HT1080 (cell line): ENCODE data around the gene ST6GALNAC5. TPM values are rescaled to one million over a fixed set of nuclear protein-coding genes. Genes with fewer than 3 reads are reported as not detected.

Experiments used
- DNase-seq: peaks from one replicate; pipeline ENCODE4 v3.0.0-alpha.2; 2015; ENCODE audit warnings: low read depth
- total RNA-seq: library from RNA; depleted of rRNA; stranded (reverse); fragments of >200 nt; shearing (Covaris generic); gene quantifications from 2 replicates; pipeline ENCODE4 v1.2.3, GENCODE V29; 2014

ST6GALNAC5 gene
- total RNA-seq, 1 experiment from 2014 or later = 6.7 TPM

DNA sequence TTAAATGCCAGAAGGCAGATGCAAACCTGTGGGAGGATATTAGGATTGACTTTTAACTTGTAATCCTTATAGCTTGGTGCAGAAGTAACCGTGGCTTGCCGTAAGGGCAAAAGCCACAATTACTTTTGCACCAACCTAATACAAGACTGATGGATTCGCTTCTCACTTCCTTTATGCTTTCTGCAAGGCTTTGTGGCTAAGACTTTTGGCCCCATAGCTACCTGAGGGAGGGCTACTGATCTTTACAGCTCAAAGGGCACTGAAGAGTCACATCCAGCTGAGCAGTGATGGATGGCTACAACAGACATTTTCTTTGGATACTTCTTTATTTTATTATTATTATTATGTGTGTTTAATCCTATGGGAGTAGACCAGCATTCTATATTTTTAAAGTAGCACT, 140.4 kb downstream of the ST6GALNAC5 start:
- no peak for DNase-seq

DNA sequence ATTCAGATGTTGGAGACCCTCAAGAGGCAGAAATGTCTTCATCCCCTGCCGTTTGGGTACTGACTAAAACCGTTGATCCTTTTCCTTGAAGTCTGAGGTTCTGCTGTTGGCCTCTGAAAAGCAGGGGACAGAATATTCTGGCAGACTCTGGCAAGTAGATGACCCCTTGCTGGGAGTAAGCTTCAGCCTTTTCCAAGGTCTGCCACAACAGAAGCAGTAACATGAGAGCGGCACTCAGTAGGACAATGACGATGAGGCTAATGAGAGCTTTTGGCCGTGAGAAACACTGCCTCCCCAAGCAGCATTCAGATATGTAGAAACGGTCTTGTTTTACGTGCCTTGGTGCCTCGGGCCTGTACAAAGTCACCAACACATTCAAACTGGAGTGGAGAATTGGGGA, 143.7 kb downstream of the ST6GALNAC5 start:
- no peak for DNase-seq

DNA sequence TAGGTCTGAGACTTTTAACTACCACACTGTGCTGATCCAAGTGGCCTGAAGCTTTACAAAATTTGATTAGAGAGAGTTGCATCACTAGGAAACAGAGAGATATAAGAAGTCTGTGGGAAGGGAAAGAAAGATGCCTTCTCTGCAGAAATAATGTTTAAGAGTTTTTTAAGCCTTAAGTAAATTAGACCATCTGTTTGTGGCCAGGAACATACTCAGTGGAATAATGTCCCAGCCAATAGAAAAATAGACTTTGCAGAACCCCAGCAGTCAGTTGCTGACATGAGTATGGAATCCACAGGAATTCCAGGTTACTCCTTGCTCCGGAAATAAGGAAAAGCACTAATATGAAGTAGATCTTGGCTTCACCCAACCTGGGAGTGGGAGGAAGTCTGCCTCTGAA, 144.8 kb downstream of the ST6GALNAC5 start:
- no peak for DNase-seq

DNA sequence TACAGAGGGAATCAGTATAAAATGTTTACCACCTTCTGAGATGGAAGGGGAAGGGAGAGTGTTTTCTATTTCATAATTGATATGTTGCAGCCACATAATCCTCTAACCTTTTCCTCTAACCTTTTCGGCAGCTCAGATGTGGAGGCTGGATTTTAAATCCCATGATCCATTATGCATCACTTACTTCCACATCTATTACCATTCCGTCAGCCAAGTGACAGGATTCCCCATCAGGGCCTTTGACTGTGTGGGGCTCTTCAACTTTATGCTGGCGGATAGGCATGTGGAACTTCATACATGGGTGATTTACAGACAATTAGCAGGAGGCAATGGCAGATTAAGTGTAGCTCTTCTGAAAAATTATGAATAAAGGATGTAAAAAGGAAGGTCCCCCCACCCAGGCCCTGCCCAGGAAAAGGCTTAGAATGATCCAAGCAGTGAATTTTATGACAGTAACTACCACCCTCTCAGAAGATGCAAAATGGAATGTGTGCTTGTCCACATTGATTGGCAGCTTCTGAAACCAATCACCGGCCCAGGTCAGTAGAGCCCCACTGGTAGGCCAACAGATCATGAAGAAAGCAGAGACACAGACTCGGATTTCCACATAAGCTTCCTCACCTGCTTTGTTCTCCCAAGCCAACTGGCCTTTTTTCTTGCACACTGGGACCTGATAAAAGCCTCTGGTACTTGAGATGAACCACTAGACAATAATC, 147.0 kb downstream of the ST6GALNAC5 start:
- no peak for DNase-seq

DNA sequence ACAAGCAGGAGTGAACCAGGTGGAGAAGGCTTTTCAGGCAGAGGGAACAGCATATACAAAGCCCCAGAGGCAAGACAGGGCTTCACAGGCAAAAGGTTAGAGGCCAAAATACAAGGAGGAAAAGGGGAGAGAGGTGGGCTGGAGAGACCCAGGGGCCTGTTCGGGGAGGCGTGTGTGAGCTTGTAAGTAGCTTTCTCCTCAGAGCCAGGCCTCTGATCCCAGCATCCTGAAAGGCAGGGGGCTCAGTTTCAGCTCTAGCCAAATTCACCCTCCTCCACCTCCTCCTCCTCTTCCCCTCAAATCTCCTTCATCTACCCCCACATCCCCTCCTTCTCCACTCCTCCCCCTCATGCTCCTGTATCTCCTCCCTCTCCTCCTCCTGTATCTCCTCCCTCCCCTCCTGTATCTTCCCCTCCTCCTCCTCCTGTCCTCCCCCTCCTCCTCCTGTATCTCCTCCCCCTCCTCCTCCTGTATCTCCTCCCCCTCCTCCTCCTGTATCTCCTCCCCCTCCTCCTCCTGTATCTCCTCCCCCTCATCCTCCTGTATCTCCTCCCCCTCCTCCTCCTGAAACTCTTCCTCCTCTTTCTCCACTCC, 148.6 kb downstream of the ST6GALNAC5 start:
- no peak for DNase-seq

DNA sequence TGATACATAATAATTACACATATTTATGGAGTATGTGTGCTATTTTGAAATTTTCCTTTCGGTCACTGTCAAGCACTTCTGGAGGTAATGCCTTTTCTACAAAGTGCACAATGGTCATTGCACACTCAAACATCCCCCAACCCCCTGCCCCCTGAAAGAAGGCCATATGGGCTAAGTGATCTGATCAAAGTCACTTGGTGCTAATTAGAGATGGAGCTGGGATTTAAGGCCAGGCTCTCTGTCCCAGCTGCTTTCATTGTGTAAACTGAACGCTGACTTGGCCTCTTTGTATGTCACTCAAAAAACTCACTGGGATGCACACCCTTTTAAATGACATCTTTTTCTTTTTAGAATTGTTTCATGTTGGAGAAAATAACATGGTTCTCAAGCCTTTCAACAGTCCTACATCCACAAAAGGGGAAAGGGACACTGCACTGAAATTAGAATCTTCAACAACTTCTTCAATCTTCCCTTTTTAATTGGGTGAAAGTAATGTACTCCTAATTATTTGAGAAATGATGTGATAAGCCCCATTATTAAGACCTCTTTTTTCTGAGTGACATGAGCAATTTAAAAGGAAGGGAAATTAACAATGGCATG, 149.2 kb downstream of the ST6GALNAC5 start:
- DNase-seq = no peak

DNA sequence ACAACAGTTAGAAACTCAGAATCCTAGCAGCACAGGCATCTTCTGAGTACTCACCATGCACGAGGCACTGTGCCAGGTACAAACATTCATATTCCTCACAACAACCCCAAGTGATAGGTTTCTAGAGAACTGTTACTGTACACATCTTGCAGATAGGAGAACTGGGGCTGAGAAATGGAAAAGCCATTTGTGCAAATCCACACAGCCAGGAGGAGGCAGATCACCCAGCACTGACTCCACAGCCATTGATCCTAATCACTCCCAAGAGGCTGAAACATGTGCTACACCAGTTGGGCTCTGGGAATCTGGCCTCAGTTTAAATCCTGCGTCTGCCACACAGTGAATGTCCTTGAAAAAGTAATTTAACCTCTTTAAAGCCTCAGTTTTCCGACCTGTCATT, 151.0 kb downstream of the ST6GALNAC5 start:
- no peak for DNase-seq

DNA sequence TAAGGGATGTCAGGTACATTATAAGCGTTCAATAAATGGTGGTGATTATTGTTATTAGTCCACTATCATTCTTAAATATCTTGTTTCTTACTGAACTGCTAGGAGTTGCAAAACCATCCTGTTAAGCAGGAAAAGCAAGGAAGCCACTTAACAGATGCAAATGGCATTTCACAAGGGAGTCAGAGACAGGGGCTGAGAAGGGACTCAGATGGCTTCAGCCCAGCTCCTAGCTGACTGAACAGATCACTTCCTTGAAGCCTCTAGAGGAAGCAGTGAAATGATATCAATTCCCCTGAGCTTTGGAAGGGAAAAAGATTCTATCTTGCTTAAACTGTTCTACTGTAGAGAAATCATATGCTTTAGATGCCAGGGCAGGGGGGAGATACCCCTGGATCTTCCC, 151.5 kb downstream of the ST6GALNAC5 start:
- DNase-seq = no peak

DNA sequence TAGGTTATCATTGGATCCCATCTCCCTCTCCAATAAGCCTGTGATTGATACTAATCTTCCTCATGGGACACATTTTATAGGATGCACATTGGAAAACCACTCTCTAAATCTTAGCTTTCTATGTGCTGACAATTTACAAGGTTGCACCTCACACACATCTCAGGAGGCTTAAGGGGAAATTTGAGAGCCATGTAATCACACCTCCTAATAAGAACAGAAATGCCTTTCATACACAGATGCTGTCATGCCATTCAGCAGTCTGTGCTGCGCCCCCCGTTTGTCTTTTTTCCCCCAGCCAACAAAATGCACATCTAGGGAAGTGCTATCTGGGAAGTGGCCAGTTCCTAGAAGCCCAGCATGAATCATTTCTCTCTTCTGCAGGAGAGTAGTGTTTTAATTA, 154.5 kb downstream of the ST6GALNAC5 start:
- DNase-seq = no peak

DNA sequence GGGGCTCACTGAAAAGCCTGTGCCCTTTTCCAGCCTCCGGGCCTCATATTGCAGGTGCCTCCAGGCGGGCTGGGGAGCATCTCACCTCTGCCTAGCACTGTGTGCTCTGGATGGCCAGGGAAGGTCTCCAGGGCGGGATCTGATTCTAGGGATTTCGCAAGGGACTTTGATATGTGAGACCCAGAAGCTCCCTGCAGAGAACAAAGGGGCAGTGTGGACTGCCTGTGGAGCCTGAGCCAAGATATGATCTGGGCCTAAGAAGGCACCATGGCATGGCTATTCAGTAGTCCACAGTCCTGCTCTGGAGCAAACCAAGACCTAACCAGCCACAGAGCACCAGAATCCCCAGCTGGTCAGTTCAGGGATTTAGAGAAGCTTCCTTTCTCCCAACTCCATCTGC, 157.2 kb downstream of the ST6GALNAC5 start:
- peak; percentile 11 for DNase-seq

DNA sequence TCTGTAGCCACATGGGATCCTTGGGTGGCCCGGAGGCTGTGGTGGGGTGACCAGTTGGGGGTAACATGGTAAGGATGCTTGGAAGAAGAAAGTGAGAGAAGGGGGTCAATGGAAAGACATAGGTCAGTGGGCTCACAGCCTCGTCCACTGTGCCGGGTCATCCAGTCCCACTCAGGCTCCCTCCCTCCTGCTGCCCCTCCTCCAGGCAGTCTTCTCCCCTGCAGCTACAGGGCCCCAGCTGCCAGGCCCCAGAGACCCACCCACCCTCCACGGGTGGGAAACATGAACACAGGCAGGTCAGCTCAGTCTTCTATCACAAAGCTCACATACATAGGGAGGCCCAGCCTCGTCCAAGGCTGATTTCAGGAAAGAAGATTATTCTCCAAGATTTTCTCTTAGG, 158.3 kb downstream of the ST6GALNAC5 start:
- no peak for DNase-seq

DNA sequence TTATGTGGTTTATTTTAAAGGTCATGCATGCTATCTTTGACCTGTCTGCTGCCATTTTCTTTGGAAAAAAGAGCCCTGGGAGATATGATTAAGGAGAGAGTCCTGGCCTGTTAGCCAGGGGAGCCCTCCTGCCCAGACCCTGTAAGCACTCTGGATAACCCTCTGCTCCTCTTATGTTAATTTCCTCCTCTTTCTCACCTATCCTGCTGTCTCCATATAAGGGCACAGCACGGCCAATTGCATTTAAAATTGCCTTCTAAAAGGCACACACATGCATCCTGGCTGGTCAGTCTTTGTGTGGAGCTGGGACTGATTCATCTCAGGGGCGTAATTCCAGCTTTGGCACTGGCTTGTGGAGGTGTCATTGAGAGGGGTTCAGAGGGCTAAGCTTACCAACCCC, 158.9 kb downstream of the ST6GALNAC5 start:
- no peak for DNase-seq

DNA sequence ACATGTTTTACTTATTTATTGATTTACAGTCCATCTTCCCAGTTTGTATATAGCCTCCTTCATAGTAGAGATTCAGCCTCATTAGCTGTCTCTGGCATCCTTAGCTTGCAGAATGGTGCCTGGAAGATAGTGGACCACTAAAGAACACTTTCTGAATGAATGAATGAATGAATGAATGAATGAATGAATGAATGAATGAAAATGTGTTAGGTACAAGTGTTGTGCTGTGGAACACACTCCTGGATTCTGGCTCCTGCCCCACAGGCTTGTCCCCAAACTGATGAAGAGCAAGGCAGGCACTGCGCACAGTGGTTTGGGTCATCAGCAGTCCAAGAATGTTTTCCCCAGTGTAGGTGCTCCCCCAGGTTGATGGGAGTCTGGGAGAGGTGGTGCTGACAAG, 159.4 kb downstream of the ST6GALNAC5 start:
- no peak for DNase-seq

DNA sequence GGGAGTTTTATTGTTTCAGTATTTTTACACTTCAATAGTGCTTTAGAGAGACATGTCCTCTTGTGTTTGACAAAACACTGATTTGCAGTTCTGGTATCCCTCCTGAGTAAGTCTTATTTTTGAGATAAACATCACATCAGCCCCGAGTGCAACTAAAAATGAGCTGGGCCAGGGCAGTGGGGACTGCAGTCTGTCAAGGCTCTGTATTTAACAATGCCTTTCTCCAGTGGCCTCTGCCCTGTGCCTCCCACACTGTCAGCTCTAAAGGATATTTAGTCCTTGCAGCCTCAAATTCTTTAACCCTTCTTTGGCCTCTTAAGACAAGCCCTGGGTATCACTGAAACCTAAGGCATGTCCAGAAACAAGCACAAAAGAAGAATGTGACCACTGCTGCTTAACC, 160.6 kb downstream of the ST6GALNAC5 start:
- DNase-seq = no peak

DNA sequence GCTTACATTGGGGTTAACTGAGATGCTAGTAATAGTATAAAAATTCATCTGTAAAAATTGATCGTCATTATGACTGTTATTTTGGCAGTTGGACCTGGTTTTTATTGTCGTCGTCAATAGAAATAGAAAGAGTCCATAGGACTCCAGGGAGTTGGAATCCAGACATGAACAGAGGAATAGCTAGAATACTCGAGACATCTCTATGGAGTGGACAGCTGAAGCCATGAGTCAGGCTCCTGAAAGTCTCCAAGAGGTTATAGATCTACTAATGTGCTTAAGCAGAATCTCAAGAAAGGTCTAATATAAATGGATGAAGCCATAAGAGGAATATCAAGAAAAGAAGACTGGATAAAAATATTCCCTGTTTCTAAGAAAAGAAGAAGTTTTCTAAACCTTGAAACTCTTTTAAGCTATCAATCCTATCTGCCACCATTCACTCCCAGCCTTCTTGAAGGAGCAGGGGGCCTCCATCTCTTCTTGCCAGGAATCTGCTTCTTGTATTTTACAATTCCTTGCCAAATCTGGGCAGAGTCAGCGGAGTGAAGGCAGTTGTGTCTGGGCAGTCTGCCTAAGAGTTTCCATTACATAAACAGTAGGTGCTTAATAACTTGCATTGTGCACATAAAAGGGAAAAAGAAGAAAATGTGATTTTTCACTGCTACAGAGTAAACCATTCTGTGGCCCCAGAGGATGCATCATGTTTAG, 163.3 kb downstream of the ST6GALNAC5 start:
- DNase-seq = no peak

DNA sequence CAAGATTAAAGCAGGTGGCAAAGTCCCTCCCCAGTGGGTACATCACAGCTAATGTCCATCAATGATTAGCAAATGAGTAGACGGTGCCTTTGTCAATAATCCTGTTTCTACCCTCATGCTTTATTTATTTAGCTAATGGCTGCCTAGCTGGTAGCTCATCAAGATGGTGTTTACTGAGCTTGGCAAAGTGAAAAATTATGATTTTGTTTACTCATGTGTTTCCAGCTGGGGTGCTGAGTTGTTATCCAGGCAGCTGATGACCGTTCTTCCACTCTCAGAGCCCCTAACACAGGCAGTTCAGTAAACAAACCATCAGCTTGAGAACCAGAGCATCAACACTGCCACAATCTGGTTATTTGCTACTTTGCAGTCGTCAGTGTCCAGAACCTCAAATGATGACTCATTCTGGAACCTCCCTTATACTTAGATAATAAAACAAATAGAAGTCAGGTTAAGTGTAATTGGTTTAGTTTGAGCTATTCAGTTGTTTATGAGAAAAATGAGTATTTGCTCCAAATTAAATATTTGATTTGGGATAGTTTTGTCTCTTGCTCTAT, 163.9 kb downstream of the ST6GALNAC5 start:
- DNase-seq = peak; percentile 62

DNA sequence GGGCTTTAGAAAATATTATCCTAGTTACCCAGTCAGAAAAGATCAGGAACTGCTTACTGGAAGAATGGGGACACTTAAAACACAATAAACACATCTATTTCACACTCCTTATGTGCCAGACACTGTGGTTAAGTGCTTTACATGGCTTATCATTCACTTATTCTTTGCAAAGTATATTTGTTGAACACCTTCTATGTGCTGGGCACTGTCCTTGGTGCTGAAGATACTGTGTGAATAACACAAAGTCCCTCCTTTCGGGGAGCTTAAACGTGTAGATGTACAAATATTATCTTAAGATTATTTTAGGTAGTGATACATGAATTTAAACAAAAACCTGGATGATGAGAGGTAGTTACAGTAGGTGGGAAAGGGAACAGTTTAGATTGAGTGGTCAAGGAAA, 169.3 kb downstream of the ST6GALNAC5 start:
- no peak for DNase-seq

DNA sequence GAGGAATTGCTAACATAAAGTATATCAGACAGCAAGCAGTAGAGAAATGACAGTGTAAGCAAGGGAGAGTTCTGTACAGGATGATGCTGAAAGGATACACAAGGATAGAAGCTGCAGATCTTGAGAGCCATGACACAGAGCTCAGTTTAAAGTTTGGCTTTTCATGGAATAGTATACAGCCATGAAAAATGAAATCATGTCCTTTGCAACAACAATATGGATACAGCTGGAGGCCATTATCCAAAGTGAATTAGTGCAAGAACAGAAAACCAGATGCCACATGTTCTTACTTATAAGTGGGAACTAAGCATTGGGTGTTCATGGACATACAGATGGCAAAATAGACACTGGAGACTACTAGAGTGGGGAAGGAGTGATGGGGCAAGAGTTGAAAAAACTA, 169.8 kb downstream of the ST6GALNAC5 start:
- DNase-seq = no peak

DNA sequence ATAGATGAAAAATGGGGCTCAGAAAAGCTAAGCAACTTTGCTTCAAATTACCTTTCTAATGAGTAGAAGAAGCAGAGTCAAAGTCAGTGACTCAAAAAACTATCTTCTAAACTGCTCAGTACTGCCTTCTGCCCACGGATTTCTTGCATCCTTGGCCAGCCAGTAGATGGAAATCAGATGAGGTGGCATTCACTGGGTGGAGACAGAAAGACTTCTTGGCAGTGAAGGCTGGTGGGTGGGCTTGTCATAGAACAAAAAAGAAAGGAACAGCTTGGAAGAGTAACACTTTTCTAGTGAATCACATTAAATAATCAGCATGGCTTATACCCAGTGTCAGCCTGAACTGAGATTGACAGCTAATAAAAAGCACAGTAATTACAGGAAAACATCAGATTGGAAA, 170.7 kb downstream of the ST6GALNAC5 start:
- no peak for DNase-seq

DNA sequence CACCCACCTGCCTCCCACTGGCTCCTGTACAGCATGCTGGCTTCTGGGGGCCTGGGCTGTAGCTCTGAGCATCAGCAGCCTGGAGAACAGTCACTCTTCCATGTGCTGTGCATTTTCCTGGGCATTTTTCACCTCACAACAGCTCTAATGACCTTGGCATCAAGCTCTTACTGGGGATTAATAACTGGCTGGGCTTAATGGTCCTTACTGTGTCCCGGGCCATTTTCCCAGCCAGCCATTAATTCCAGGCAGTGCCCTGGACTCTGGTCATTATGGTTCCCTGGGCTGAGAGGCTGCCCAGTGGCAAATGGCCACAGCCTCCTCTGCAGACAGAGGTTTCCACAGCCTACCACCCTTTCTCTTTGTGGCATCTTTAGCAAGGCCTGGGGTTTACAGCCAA, 171.8 kb downstream of the ST6GALNAC5 start:
- no peak for DNase-seq

DNA sequence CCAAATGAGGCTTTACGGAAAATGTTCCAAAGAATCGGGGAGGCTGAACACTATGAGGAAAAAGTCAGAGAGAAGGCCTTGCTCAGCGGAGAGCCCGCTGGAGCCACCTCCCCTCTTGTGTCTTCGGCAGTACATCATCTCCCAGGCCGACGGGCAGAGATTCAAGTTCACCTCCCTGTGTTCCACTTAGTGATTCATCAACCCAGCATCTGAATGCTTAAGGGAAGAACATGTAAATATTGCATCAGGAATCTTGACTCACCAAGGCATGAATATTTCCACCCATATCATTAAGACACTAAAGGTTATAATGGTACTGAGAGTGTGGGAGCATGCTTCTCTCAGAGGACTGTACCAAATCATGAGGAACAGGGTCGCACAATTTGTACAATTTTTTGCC, 172.5 kb downstream of the ST6GALNAC5 start:
- DNase-seq = peak; percentile 96

DNA sequence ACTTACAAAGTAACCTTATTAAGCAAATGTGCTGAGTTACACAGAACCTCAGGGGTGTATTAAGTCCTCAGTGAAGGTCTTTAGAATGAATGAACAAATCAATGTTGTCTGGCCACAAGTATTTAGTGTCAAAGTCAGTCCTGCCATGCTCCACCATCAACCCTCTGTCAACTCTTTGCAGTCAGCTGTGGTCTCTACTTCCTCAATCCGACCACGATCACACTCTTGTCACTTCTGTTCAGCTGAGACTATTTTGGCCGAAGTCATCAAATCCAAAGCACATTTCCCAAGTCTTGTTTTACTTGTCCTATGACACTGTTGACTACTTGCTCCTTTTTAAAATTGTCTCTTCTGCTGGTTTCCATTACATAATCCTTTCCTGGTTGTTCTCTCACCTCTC, 173.5 kb downstream of the ST6GALNAC5 start:
- DNase-seq = no peak
